Osteocyte (in vitro differentiated cells): ENCODE data around the gene MPEG1. TPM values are rescaled to one million over a fixed set of nuclear protein-coding genes. Genes with fewer than 3 reads are reported as not detected.

ENCODE experiments used
- DNase-seq: peaks from one replicate; pipeline ENCODE4 v3.0.0; 2021; ENCODE audit warnings: mixed read lengths; ENCODE audit not compliant: unreplicated experiment; ENCODE audit errors: extremely low spot score
- H3K27ac Mint-ChIP-seq: one replicate; pipeline ENCODE4 v1.8.0; 2021; ENCODE audit warnings: mild to moderate bottlenecking, mixed read lengths; ENCODE audit not compliant: unreplicated experiment
- H3K27me3 Mint-ChIP-seq: one replicate; pipeline ENCODE4 v1.8.0; 2021; ENCODE audit warnings: mixed read lengths; ENCODE audit not compliant: unreplicated experiment
- H3K36me3 Mint-ChIP-seq: one replicate; pipeline ENCODE4 v1.8.0; 2021; ENCODE audit warnings: mixed read lengths; ENCODE audit not compliant: unreplicated experiment
- H3K4me1 Mint-ChIP-seq: one replicate; pipeline ENCODE4 v1.8.0; 2021; ENCODE audit warnings: mixed read lengths; ENCODE audit not compliant: unreplicated experiment
- H3K4me3 Mint-ChIP-seq: one replicate; pipeline ENCODE4 v1.8.0; 2021; ENCODE audit warnings: mild to moderate bottlenecking, moderate library complexity, mixed read lengths; ENCODE audit not compliant: unreplicated experiment
- H3K9me3 Mint-ChIP-seq: one replicate; pipeline ENCODE4 v1.8.0; 2021; ENCODE audit warnings: mixed read lengths; ENCODE audit not compliant: unreplicated experiment
- CTCF ChIP-seq: fragments of 200-600 bp; sonication (generic); IDR thresholded peaks from 2 replicates; pipeline ENCODE4 v1.5.0; 2021; ENCODE audit warnings: antibody characterized with exemption, mild to moderate bottlenecking, moderate library complexity
- total RNA-seq: library from RNA; stranded (reverse); gene quantifications from 2 replicates; pipeline ENCODE4 v1.2.1, GENCODE V29; 2021

MPEG1 gene
- total RNA-seq, 1 donor from 2014 or later = not detected

GRCh38 chr11:59204746-59205145 lies 8.0 kb downstream of the MPEG1 start:
- TF ChIP-seq CTCF = no peak
- H3K27ac Mint-ChIP-seq = no peak overlapping the region
- no peak for DNase-seq
- H3K9me3 Mint-ChIP-seq = no peaks in the 10 kb centered on the region
- no peaks in the 10 kb centered on the region for H3K36me3 Mint-ChIP-seq
- peaks cover 17% of the 10 kb centered on the region for H3K4me1 Mint-ChIP-seq
- H3K4me3 Mint-ChIP-seq = no peak overlapping the region
- peaks cover 4% of the 10 kb centered on the region for H3K27me3 Mint-ChIP-seq

- no peak for TF ChIP-seq CTCF
- Mint-ChIP-seq H3K9me3 (peaks cover 4% of the 10 kb centered on the region), H3K4me3 (no peak overlapping the region), H3K4me1 (peaks cover 3% of the 10 kb centered on the region), H3K36me3 (no peaks in the 10 kb centered on the region), H3K27ac (no peak overlapping the region), H3K27me3 (peaks cover 4% of the 10 kb centered on the region)
- DNase-seq = no peak
These were observed 11.4 kb downstream of the MPEG1 start for GRCh38 chr11:59201353-59201752.

- peaks cover 4% of the 10 kb centered on the region for H3K9me3 Mint-ChIP-seq
- H3K4me3 Mint-ChIP-seq = no peak overlapping the region
- no peak for DNase-seq
- H3K36me3 Mint-ChIP-seq = no peaks in the 10 kb centered on the region
- H3K4me1 Mint-ChIP-seq = peaks cover 3% of the 10 kb centered on the region
- H3K27ac Mint-ChIP-seq = no peak overlapping the region
- H3K27me3 Mint-ChIP-seq = peaks cover 4% of the 10 kb centered on the region
- TF ChIP-seq CTCF = no peak
These were observed 12.3 kb downstream of the MPEG1 start for GRCh38 chr11:59200423-59200746.

- Mint-ChIP-seq H3K9me3 (peaks cover 4% of the 10 kb centered on the region), H3K27me3 (peaks cover 4% of the 10 kb centered on the region), H3K4me3 (no peak overlapping the region), H3K27ac (no peak overlapping the region), H3K4me1 (peaks cover 3% of the 10 kb centered on the region), H3K36me3 (no peaks in the 10 kb centered on the region)
- TF ChIP-seq CTCF = no peak
- no peak for DNase-seq
These were observed 12.9 kb downstream of the MPEG1 start for GRCh38 chr11:59199546-59200422.

GRCh38 chr11:59198726-59199125 lies 14.0 kb downstream of the MPEG1 start:
- H3K27ac Mint-ChIP-seq = no peak overlapping the region
- TF ChIP-seq CTCF = no peak
- no peaks in the 10 kb centered on the region for H3K36me3 Mint-ChIP-seq
- H3K9me3 Mint-ChIP-seq = peaks cover 4% of the 10 kb centered on the region
- peaks cover 3% of the 10 kb centered on the region for H3K4me1 Mint-ChIP-seq
- H3K27me3 Mint-ChIP-seq = peaks cover 4% of the 10 kb centered on the region
- no peak overlapping the region for H3K4me3 Mint-ChIP-seq
- DNase-seq = no peak
